Endothelial cell of umbilical vein (primary cell): ENCODE measurements around the gene GLP2R. TPM values are rescaled to one million over a fixed set of nuclear protein-coding genes. Genes with fewer than 3 reads are reported as not detected.

ENCODE experiments used
- BruUV-seq: library from RNA; stranded (reverse); fragments of 400-500 nt; replicated peaks from 2 replicates; lab custom pipeline; 2021; lab: Mats Ljungman, UMichigan
- CTCF ChIA-PET: fragments of 300-600, 350-600 bp; sonication (Branson Sonifier 250); formaldehyde crosslinking; loops from one replicate; lab custom pipeline; 2021; ENCODE audit warnings: antibody characterized with exemption, inconsistent platforms; lab: Charles Lee
- POLR2A ChIA-PET: fragments of 300-600, 350-600 bp; sonication (Branson Sonifier 250); formaldehyde crosslinking; loops from one replicate; lab custom pipeline; 2021; ENCODE audit warnings: antibody characterized with exemption, inconsistent platforms; lab: Charles Lee
- DNase-seq: peaks from one replicate; pipeline ENCODE4 v3.0.0-alpha.2; 2011; ENCODE audit warnings: low read depth, low spot score
- FAIRE-seq: peaks from 2 replicates; lab custom pipeline; 2011; peaks lifted over from hg19 to GRCh38; lab: Jason Lieb, UNC
- H2AFZ ChIP-seq: 2 replicates; pipeline ENCODE4 v1.6.0; 2012; ENCODE audit warnings: low read depth, low read length, control low read depth, inconsistent platforms
- H3K27ac ChIP-seq: 2 replicates; pipeline ENCODE4 v1.5.1; 2011; ENCODE audit warnings: low read depth, mild to moderate bottlenecking, control low read depth, low read length, moderate library complexity; ENCODE audit not compliant: insufficient read depth
- H3K27me3 ChIP-seq, 2 experiments: 2 replicates each; pipeline versions ENCODE4 v1.6.0 to v1.6.1; 2011; ENCODE audit warnings: low read length in 2 of 2, mixed read lengths in 1 of 2; ENCODE audit not compliant: control insufficient read depth in 2 of 2, insufficient read depth in 2 of 2
- H3K36me3 ChIP-seq, 2 experiments: 2 replicates in 1 of 2; 3 replicates in 1 of 2; pipeline ENCODE4 v1.5.1; 2011; ENCODE audit warnings: low read length in 2 of 2, mild to moderate bottlenecking in 1 of 2, moderate library complexity in 1 of 2; ENCODE audit not compliant: control insufficient read depth in 2 of 2, insufficient read depth in 2 of 2; ENCODE audit errors: extremely low read depth in 1 of 2
- H3K4me1 ChIP-seq: 3 replicates; pipeline ENCODE4 v1.5.1; 2011; ENCODE audit warnings: mild to moderate bottlenecking, low read length; ENCODE audit not compliant: control insufficient read depth, insufficient read depth; ENCODE audit errors: extremely low read depth
- H3K4me2 ChIP-seq: 2 replicates; pipeline ENCODE4 v1.6.1; 2011; ENCODE audit warnings: low read length, control low read depth, mixed read lengths; ENCODE audit not compliant: insufficient read depth
- H3K4me3 ChIP-seq, 3 experiments: fragments of 200-600 bp in 1 of 3; sonication (generic), shearing (Covaris generic) in 1 of 3; replicated peaks in 1 of 3; 2 replicates each; pipeline ENCODE4 v1.5.1; 2011 to 2016; ENCODE audit warnings: control low read depth in 3 of 3, low read length in 3 of 3, mild to moderate bottlenecking in 2 of 3, inconsistent platforms in 1 of 3, low read depth in 1 of 3, moderate library complexity in 1 of 3; ENCODE audit not compliant: insufficient read depth in 1 of 3
- H3K79me2 ChIP-seq: 2 replicates; pipeline ENCODE4 v1.6.0; 2012; ENCODE audit warnings: low read length, inconsistent platforms; ENCODE audit not compliant: control insufficient read depth, insufficient read depth
- H3K9ac ChIP-seq: replicated peaks from 2 replicates; pipeline ENCODE3; 2011; ENCODE audit warnings: low read length, control low read depth; ENCODE audit not compliant: insufficient read depth; ENCODE audit errors: extremely low read depth
- H3K9me1 ChIP-seq: replicated peaks from 3 replicates; pipeline ENCODE4 v1.6.0; 2011; ENCODE audit warnings: mild to moderate bottlenecking, low read length; ENCODE audit not compliant: control insufficient read depth, insufficient read depth; ENCODE audit errors: extremely low read depth
- H3K9me3 ChIP-seq: replicated peaks from 2 replicates; pipeline ENCODE4 v1.5.1; 2012; ENCODE audit warnings: low read length, inconsistent platforms; ENCODE audit not compliant: control insufficient read depth, insufficient read depth
- H4K20me1 ChIP-seq: replicated peaks from 2 replicates; pipeline ENCODE3; 2011; ENCODE audit warnings: mild to moderate bottlenecking, low read length; ENCODE audit not compliant: control insufficient read depth, insufficient read depth; ENCODE audit errors: extremely low read depth
- CTCF ChIP-seq, 2 donors: IDR thresholded peaks; 1 replicate in 1 of 2; 2 replicates in 1 of 2; pipeline ENCODE4 v1.5.1; 2011; ENCODE audit warnings: low read length in 2 of 2, mild to moderate bottlenecking in 2 of 2, moderate library complexity in 2 of 2, control low read depth in 1 of 2, inconsistent platforms in 1 of 2, low read depth in 1 of 2; ENCODE audit not compliant: insufficient read depth in 1 of 2; ENCODE audit errors: extremely low read depth in 1 of 2
- EZH2 ChIP-seq: IDR thresholded peaks from 2 replicates; pipeline ENCODE4 v1.6.1; 2012; ENCODE audit warnings: borderline replicate concordance, low read depth, mild to moderate bottlenecking, moderate library complexity, low read length, inconsistent platforms; ENCODE audit not compliant: severe bottlenecking
- FOS ChIP-seq: IDR thresholded peaks from 2 replicates; pipeline ENCODE4 v1.6.1; 2011; ENCODE audit warnings: mild to moderate bottlenecking, low read length, moderate library complexity, borderline replicate concordance; ENCODE audit not compliant: insufficient read depth
- GATA2 ChIP-seq: IDR thresholded peaks from 2 replicates; pipeline ENCODE4 v1.7.0; 2011; ENCODE audit warnings: low read depth, mild to moderate bottlenecking, moderate library complexity, mixed read lengths, low read length; ENCODE audit not compliant: insufficient read length, insufficient read depth
- JUN ChIP-seq: IDR thresholded peaks from 2 replicates; pipeline ENCODE4 v1.6.1; 2011; ENCODE audit warnings: borderline replicate concordance, low read depth; ENCODE audit not compliant: insufficient read length, insufficient read depth
- MAX ChIP-seq: IDR thresholded peaks from 2 replicates; pipeline ENCODE4 v1.6.1; 2011; ENCODE audit not compliant: insufficient read depth, insufficient read length
- MYC ChIP-seq: IDR thresholded peaks from one replicate; pipeline ENCODE4 v1.6.1; 2011; ENCODE audit warnings: mild to moderate bottlenecking, low read depth, low read length
- POLR2A ChIP-seq: IDR thresholded peaks from 2 replicates; pipeline ENCODE4 v1.6.1; 2012; ENCODE audit warnings: low read depth, mild to moderate bottlenecking, control low read depth, low read length
- POLR2AphosphoS5 ChIP-seq: IDR thresholded peaks from 2 replicates; pipeline ENCODE4 v1.6.1; 2012; ENCODE audit warnings: low read depth, mild to moderate bottlenecking, control low read depth, low read length, moderate library complexity; ENCODE audit not compliant: insufficient read depth
- dilution Hi-C: fragments of 300-500 bp; cut with MboI; formaldehyde crosslinking; loops from one replicate; pipeline ENCODE4 v1.15.0; 2019; ENCODE audit warnings: low sequenced_read_pairs; ENCODE audit not compliant: extremely low pct_ligation_motif_present
- intact Hi-C: fragments of 100-400 bp; cut with micrococcal nuclease; formaldehyde crosslinking; loops from one replicate; pipeline ENCODE4 v1.10.0; 2022
- polyA plus RNA-seq, 4 experiments: library from polyadenylated mRNA; depleted of rRNA in 3 of 4; stranded (reverse) in 3 of 4; unstranded in 1 of 4; fragments of >200 nt; gene quantifications; 2 replicates each; pipeline versions ENCODE4 v1.2.1 to v1.2.3, GENCODE V29; 2011 to 2012; ENCODE audit warnings: missing spikeins in 1 of 4
- total RNA-seq: library from RNA; stranded (reverse); gene quantifications from 2 replicates; pipeline ENCODE4 v1.2.3, GENCODE V29; 2021

The GLP2R gene
- total and polyA plus RNA-seq, 2 donors (not counting 3 experiments of a cell fraction or from before 2014, with no cell fraction given), result not detected

- POLR2A ChIA-PET, result no interaction called here
- BruUV-seq, result no TSS peak
- no peak for DNase-seq
- Histone ChIP-seq H2AFZ (no peak overlapping the region), H3K36me3 (no peaks in the 10 kb centered on the region), H3K4me3 (no peak overlapping the region), H4K20me1 (no peaks in the 10 kb centered on the region), H3K9me3 (no peaks in the 10 kb centered on the region), H3K4me1 (no peaks in the 10 kb centered on the region), H3K9me1 (no peaks in the 10 kb centered on the region), H3K27ac (no peak overlapping the region), H3K27me3 (no peaks in the 10 kb centered on the region), H3K4me2 (no peak overlapping the region), H3K79me2 (no peaks in the 10 kb centered on the region), H3K9ac (no peak overlapping the region)
- FAIRE-seq, result no peak
- CTCF ChIA-PET, result no interaction called here
- no peak for TF ChIP-seq POLR2AphosphoS5
- TF ChIP-seq JUN, result no peak
- no peak for TF ChIP-seq POLR2A
- TF ChIP-seq CTCF (IDR thresholded peaks at IDR 0.05; ENCODE audit: extremely low read depth in 1 of 2, insufficient read depth in 1 of 2, low read depth in 1 of 2, low read length in 2 of 2), result no peak
- TF ChIP-seq MYC, result no peak
- TF ChIP-seq MAX, result no peak
- TF ChIP-seq GATA2, result no peak
- TF ChIP-seq EZH2, result no peak
- no peak for TF ChIP-seq FOS
- intact Hi-C loops, result no loop called here
- dilution Hi-C loops, result no loop called here
These were observed 37.1 kb upstream of the GLP2R start for GRCh38 chr17:9788601-9789000.
